RWPE2 (cell line): Measurements from ENCODE around the gene TMEM108.

Experiments
- ATAC-seq: fragments of 200-7000 bp; cut with Tn5 transposase; 3 replicates; pipeline ENCODE4 v1.9.1; 2021; ENCODE audit warnings: low read depth
- DNase-seq: peaks from one replicate; pipeline ENCODE4 v3.0.0-alpha.2; 2020; ENCODE audit warnings: low spot score
- H3K27ac ChIP-seq: fragments of 450-650 bp; 2 replicates; pipeline ENCODE4 v1.5.1; 2017; ENCODE audit warnings: mild to moderate bottlenecking; ENCODE audit not compliant: poor library complexity, severe bottlenecking
- H3K27me3 ChIP-seq: fragments of 250-450 bp; sonication (Bioruptor Pico); 2 replicates; pipeline ENCODE4 v1.5.1; 2021; ENCODE audit warnings: mild to moderate bottlenecking, moderate library complexity; ENCODE audit not compliant: insufficient read depth, poor library complexity, severe bottlenecking
- H3K36me3 ChIP-seq: fragments of 250-450 bp; sonication (Bioruptor Pico); 2 replicates; pipeline ENCODE4 v1.5.1; 2020; ENCODE audit warnings: low read depth, mild to moderate bottlenecking, moderate library complexity
- H3K4me1 ChIP-seq: fragments of 250-450 bp; sonication (Bioruptor Pico); 2 replicates; pipeline ENCODE4 v1.5.1; 2021; ENCODE audit warnings: mild to moderate bottlenecking, moderate library complexity; ENCODE audit not compliant: insufficient read depth, poor library complexity, severe bottlenecking
- H3K4me3 ChIP-seq: fragments of 250-450 bp; sonication (Bioruptor Pico); 2 replicates; pipeline ENCODE4 v1.5.1; 2021; ENCODE audit warnings: mild to moderate bottlenecking, moderate library complexity; ENCODE audit not compliant: severe bottlenecking
- H3K9me3 ChIP-seq: fragments of 250-450 bp; sonication (Bioruptor Pico); 2 replicates; pipeline ENCODE4 v1.5.1; 2021; ENCODE audit warnings: mild to moderate bottlenecking, moderate library complexity; ENCODE audit not compliant: severe bottlenecking
- CTCF ChIP-seq: fragments of 450-650 bp; IDR thresholded peaks from one replicate; pipeline ENCODE4 v1.5.1; 2017; ENCODE audit warnings: mild to moderate bottlenecking, moderate library complexity; ENCODE audit not compliant: poor library complexity, severe bottlenecking

TMEM108 gene

GRCh38 chr3:133023362-133023761 lies 14.8 kb upstream of the TMEM108 start:
- Histone ChIP-seq H3K27me3 (peaks cover 7% of the 10 kb centered on the region), H3K4me3 (no peak overlapping the region), H3K9me3 (no peaks in the 10 kb centered on the region), H3K27ac (no peak overlapping the region), H3K4me1 (no peaks in the 10 kb centered on the region), H3K36me3 (no peaks in the 10 kb centered on the region)
- DNase-seq: no peak
- ATAC-seq: no peak
- no peak for TF ChIP-seq CTCF

- H3K4me1 ChIP-seq: no peaks in the 10 kb centered on the region
- no peak overlapping the region for H3K27ac ChIP-seq
- no peak overlapping the region for H3K4me3 ChIP-seq
- H3K27me3 ChIP-seq: peaks cover 12% of the 10 kb centered on the region
- ATAC-seq: no peak
- H3K9me3 ChIP-seq: no peaks in the 10 kb centered on the region
- TF ChIP-seq CTCF: no peak
- no peak for DNase-seq
- H3K36me3 ChIP-seq: no peaks in the 10 kb centered on the region
These were observed 12.6 kb upstream of the TMEM108 start for GRCh38 chr3:133025546-133025945.

- Histone ChIP-seq H3K27ac (no peak overlapping the region), H3K36me3 (no peaks in the 10 kb centered on the region), H3K9me3 (no peaks in the 10 kb centered on the region), H3K4me1 (no peaks in the 10 kb centered on the region), H3K27me3 (peaks cover 23% of the 10 kb centered on the region), H3K4me3 (no peak overlapping the region)
- no peak for TF ChIP-seq CTCF
- no peak for ATAC-seq
- DNase-seq: no peak
These were observed 5.9 kb upstream of the TMEM108 start for GRCh38 chr3:133032301-133032700.

- peaks cover 45% of the 10 kb centered on the region for H3K27me3 ChIP-seq
- no peak for TF ChIP-seq CTCF
- no peak for ATAC-seq
- no peaks in the 10 kb centered on the region for H3K4me1 ChIP-seq
- no peaks in the 10 kb centered on the region for H3K36me3 ChIP-seq
- H3K4me3 ChIP-seq: no peak overlapping the region
- DNase-seq: no peak
- no peaks in the 10 kb centered on the region for H3K9me3 ChIP-seq
- no peak overlapping the region for H3K27ac ChIP-seq
These were observed 755 bp upstream of the TMEM108 start for GRCh38 chr3:133037436-133037835.

GRCh38 chr3:133038731-133039375 lies 662 bp downstream of the TMEM108 start:
- peak; percentile 35; the same call in 2 of the 3 replicates for ATAC-seq
- Histone ChIP-seq H3K36me3 (no peaks in the 10 kb centered on the region), H3K27ac (no peak overlapping the region)

More at GRCh38 chr3:133038731-133039375, 662 bp downstream of the TMEM108 start:
- TF ChIP-seq CTCF: no peak
- H3K4me1 ChIP-seq: no peaks in the 10 kb centered on the region
- H3K4me3 ChIP-seq: peak overlapping the region; percentile 38
- H3K9me3 ChIP-seq: no peaks in the 10 kb centered on the region
- peaks cover 45% of the 10 kb centered on the region for H3K27me3 ChIP-seq
- no peak for DNase-seq
